D721Med (cell line): ENCODE measurements around the gene STIMATE.

Experiments
- DNase-seq: peaks from one replicate; pipeline ENCODE4 v3.0.0; 2011; ENCODE audit warnings: low spot score; ENCODE audit not compliant: insufficient read length
- FAIRE-seq: peaks from 2 replicates; lab custom pipeline; 2011; peaks lifted over from hg19 to GRCh38; lab: Jason Lieb, UNC
- CTCF ChIP-seq: IDR thresholded peaks from 2 replicates; pipeline ENCODE4 v1.5.1; 2012; ENCODE audit warnings: mild to moderate bottlenecking, control low read depth; ENCODE audit not compliant: insufficient read depth; ENCODE audit errors: missing control alignments

STIMATE gene

GRCh38 chr3:52834871-52835501 lies 62.4 kb downstream of the STIMATE start, which contains the start of gene MUSTN1:
Gene MUSTN1 (minus strand): TSS chr3:52835019. CDS start chr3:52834948, 71 bp downstream.
- TF ChIP-seq CTCF = no peak
- DNase-seq = no peak
- no peak for FAIRE-seq

DNA sequence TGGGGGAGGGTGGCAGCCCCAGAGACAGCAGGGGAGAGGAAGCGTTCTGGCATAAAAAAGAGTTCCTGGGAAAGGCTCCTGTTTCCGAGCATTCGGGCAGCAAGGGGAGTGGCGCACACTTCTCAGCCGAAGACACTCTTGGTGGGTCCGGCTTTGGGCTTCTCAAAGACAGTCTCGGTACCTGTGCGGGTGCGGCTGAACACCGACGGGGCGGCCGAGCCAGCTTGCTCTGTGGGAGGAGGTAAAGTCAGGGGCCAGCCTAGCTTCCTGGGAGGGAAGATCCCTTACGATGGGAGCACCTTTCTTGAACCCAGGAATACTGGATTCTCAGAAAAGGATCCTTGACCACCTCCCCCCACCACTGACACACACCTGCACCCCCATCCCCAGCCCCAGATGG lies 64.1 kb downstream of the STIMATE start:
- DNase-seq (no peak), FAIRE-seq (no peak)
- TF ChIP-seq CTCF = no peak

DNA sequence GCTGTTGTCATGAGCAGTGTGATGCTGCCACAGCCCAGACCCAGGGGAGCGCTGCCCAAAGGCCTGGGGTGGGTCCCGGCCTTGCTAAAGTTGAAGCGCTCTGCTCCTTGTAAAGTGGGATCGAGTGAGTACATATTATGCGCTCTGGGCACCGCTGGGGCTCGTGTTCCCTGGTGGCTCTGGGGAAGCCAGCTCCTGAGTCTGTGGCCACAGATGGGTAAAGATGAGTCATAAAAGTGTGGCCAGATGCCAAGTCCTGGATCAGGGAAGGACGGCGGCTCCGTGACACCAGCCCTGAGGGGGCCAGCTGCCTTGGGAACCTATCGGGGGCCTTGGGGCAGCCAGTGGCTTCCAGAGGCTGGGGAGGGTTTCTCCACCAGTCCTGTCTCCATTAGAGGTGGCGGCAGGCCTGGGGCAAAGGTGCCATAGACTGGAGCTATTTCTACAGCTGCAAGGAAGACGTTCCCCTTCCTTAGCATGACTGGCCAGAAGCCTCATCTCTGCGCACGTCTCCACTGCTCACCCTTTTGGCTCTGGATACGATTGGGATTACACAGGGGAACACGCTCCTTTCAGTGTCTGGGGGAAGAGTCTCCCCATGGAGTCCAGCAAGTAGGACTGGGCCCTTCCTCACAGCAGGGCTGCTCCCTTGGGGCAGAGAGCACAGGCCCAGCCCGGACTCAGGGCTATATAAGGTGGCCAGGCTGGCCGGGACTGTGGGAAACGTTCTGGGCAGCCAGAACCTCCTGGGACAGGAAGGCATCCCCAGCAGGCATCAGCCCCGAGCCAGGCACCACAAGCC lies 65.6 kb downstream of the STIMATE start:
- FAIRE-seq (no peak), DNase-seq (no peak)
- no peak for TF ChIP-seq CTCF

GRCh38 chr3:52830535-52831258 lies 66.7 kb downstream of the STIMATE start, which contains the start of gene ITIH4:
Gene ITIH4 (minus strand): TSS chr3:52830672. CDS start chr3:52830642, 30 bp downstream.
- DNase-seq (no peak), FAIRE-seq (no peak)
- TF ChIP-seq CTCF = no peak

DNA sequence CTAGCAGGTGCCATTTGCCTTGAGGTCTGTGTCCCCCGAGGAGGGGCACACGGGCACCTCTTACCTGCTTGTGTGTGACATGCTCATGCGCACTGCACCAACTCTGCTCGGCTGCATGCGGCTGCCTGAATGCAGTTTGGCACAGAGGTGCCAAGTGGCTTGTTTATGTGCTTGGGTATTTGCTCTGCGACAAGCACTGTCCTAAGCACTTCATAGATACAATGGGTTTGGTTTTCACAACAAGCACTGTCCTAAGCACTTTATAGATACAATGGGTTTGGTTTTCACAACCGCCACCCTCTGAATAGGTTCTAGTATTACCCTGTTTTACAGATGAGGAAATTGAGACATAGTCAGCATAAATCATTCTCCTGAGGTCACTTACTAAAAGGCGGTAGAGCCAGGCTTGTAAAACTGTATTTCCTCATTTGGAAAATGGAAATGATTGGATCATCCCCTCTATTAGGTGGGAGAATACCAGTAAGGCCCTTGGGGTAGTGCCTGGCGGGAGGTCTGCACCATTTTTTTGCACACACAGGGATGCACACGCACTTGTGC lies 67.4 kb downstream of the STIMATE start:
- FAIRE-seq = no peak

DNA sequence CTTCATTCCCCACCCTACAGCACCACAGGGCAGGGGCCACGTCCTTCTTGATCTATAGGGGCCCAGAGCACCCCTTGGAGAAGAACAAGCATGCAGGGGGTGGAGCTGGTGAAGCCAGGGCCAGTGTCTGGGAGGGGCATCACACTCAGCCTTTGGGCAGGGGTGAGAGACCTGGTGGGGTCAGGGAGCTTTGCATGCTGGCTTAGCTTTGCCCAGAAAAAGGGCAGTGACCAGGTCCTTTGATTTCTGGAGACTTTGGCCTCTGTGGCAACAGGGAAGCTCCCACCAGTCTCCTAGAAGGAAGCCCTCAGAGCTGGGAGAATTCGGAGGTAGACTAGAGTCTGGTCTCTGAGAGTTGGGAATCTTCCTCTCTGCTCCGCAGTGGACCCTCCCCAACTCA lies 67.9 kb downstream of the STIMATE start:
- FAIRE-seq (no peak), DNase-seq (no peak)
- TF ChIP-seq CTCF = no peak

More for the DNA sequence above, 67.4 kb downstream of the STIMATE start:
- no peak for TF ChIP-seq CTCF
- DNase-seq = no peak
